Neural progenitor cell (in vitro differentiated cells): ENCODE results near the gene AKAP6. TPM values are rescaled to one million over a fixed set of nuclear protein-coding genes. Genes with fewer than 3 reads are reported as not detected.

Experiments
- DNase-seq: peaks from one replicate; pipeline ENCODE4 v3.0.0-alpha.2; 2016; ENCODE audit warnings: low spot score
- H2AFZ ChIP-seq: fragments of 200-600 bp; sonication (generic); replicated peaks from 2 replicates; pipeline ENCODE4 v1.6.1; 2016; ENCODE audit warnings: antibody characterized with exemption
- H3F3A ChIP-seq: fragments of 200-600 bp; sonication (generic); 2 replicates; pipeline ENCODE4 v1.6.1; 2016; ENCODE audit warnings: antibody characterized with exemption, low read depth
- H3K27ac ChIP-seq: fragments of 200-600 bp; sonication (generic); 2 replicates; pipeline ENCODE4 v1.5.1; 2016; ENCODE audit warnings: mild to moderate bottlenecking
- H3K27me3 ChIP-seq: fragments of 200-600 bp; sonication (generic); 2 replicates; pipeline ENCODE4 v1.6.1; 2016; ENCODE audit warnings: mild to moderate bottlenecking, moderate library complexity
- H3K36me3 ChIP-seq: fragments of 200-600 bp; sonication (generic); 2 replicates; pipeline ENCODE4 v1.5.1; 2016
- H3K4me1 ChIP-seq: fragments of 200-600 bp; sonication (generic); 2 replicates; pipeline ENCODE4 v1.6.1; 2016; ENCODE audit warnings: mixed run types
- H3K4me2 ChIP-seq: fragments of 200-600 bp; sonication (generic); 2 replicates; pipeline ENCODE4 v1.6.1; 2016
- H3K4me3 ChIP-seq: fragments of 200-600 bp; sonication (generic); 2 replicates; pipeline ENCODE4 v1.5.1; 2016
- H3K79me2 ChIP-seq: fragments of 200-600 bp; sonication (generic); 2 replicates; pipeline ENCODE4 v1.6.1; 2016; ENCODE audit warnings: low read depth
- H3K9ac ChIP-seq: fragments of 200-600 bp; sonication (generic); 2 replicates; pipeline ENCODE4 v1.6.1; 2016
- H3K9me3 ChIP-seq: fragments of 200-600 bp; sonication (generic); 2 replicates; pipeline ENCODE4 v1.5.1; 2016; ENCODE audit warnings: low read depth
- H4K20me1 ChIP-seq: fragments of 200-600 bp; sonication (generic); 2 replicates; pipeline ENCODE4 v1.6.1; 2016; ENCODE audit warnings: low read depth
- H3K27ac Mint-ChIP-seq: 3 replicates; pipeline ENCODE4 v1.8.0; 2021; ENCODE audit warnings: mixed read lengths
- H3K27me3 Mint-ChIP-seq: 2 replicates; pipeline ENCODE4 v1.8.0; 2022; ENCODE audit warnings: low read depth, mild to moderate bottlenecking, inconsistent platforms, moderate library complexity, mixed read lengths; ENCODE audit not compliant: insufficient read depth
- H3K36me3 Mint-ChIP-seq: 3 replicates; pipeline ENCODE4 v1.8.0; 2021; ENCODE audit warnings: mixed read lengths
- H3K4me1 Mint-ChIP-seq: 3 replicates; pipeline ENCODE4 v1.8.0; 2021; ENCODE audit warnings: mixed read lengths
- H3K4me3 Mint-ChIP-seq: 3 replicates; pipeline ENCODE4 v1.8.0; 2021; ENCODE audit warnings: mild to moderate bottlenecking, moderate library complexity, mixed read lengths
- H3K9me3 Mint-ChIP-seq: 3 replicates; pipeline ENCODE4 v1.8.0; 2020; ENCODE audit warnings: mixed read lengths
- CTCF ChIP-seq: fragments of 200-600 bp; sonication (generic); IDR thresholded peaks from 2 replicates; pipeline ENCODE4 v1.5.1; 2017; ENCODE audit warnings: antibody characterized with exemption, mild to moderate bottlenecking
- EZH2 ChIP-seq: fragments of 200-600 bp; sonication (generic); IDR thresholded peaks from 2 replicates; pipeline ENCODE4 v1.6.1; 2017; ENCODE audit warnings: antibody characterized with exemption, mild to moderate bottlenecking, moderate library complexity
- EZH2phosphoT487 ChIP-seq: fragments of 200-600 bp; sonication (generic); IDR thresholded peaks from 2 replicates; pipeline ENCODE4 v1.6.1; 2017; ENCODE audit warnings: antibody characterized with exemption
- total RNA-seq: library from RNA; depleted of rRNA; stranded (reverse); fragments of >200 nt; gene quantifications from 2 replicates; pipeline ENCODE4 v1.2.3, GENCODE V29; 2015; ENCODE audit warnings: low replicate concordance

The AKAP6 gene
- total RNA-seq, 1 donor from 2014 or later: 3.7 TPM

GRCh38 chr14:32336702-32337101, 7.6 kb downstream of the AKAP6 start:
- Mint-ChIP-seq H3K36me3 (no peaks in the 10 kb centered on the region), H3K9me3 (no peaks in the 10 kb centered on the region), H3K27ac (no peak overlapping the region), H3K27me3 (no peaks in the 10 kb centered on the region), H3K4me1 (peaks cover 13% of the 10 kb centered on the region), H3K4me3 (no peak overlapping the region)
- Histone ChIP-seq H3K4me1 (peaks cover 28% of the 10 kb centered on the region), H3K9ac (no peak overlapping the region), H2AFZ (peak overlapping the region; percentile 47), H3K36me3 (no peaks in the 10 kb centered on the region), H3K9me3 (no peaks in the 10 kb centered on the region), H3K79me2 (no peaks in the 10 kb centered on the region), H3F3A (peaks cover 1% of the 10 kb centered on the region), H3K27ac (no peak overlapping the region), H3K27me3 (no peaks in the 10 kb centered on the region), H3K4me3 (no peak overlapping the region), H4K20me1 (no peaks in the 10 kb centered on the region), H3K4me2 (no peak overlapping the region)
- no peak for TF ChIP-seq EZH2phosphoT487
- TF ChIP-seq CTCF: no peak
- TF ChIP-seq EZH2: no peak
- DNase-seq: no peak

DNA sequence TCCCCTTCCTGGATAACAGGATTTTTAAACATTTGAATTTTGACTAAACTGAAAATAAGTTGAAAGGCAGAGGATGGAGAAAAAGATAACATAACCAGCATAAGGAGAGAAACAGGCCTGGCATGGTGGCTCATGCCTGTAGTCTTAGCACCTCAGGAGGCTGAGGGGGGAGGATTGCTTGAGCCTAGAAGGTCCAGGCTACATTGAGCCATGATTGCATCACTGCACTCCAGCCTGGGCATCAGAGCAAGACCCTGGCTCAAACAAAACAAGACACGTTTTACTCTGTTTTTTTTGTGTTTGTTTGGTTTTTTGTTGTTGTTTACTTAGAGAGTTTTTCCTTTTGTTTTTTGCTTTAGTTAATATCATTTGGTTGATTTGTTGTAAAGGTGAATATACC, 8.7 kb downstream of the AKAP6 start:
- no peaks in the 10 kb centered on the region for H3K9me3 Mint-ChIP-seq
- Histone ChIP-seq H3K4me2 (no peak overlapping the region), H4K20me1 (no peaks in the 10 kb centered on the region), H3K4me3 (no peak overlapping the region), H3K27me3 (no peaks in the 10 kb centered on the region), H3K27ac (no peak overlapping the region), H3F3A (no peaks in the 10 kb centered on the region), H2AFZ (no peak overlapping the region), H3K9me3 (no peaks in the 10 kb centered on the region), H3K9ac (no peak overlapping the region), H3K36me3 (no peaks in the 10 kb centered on the region), H3K4me1 (peaks cover 24% of the 10 kb centered on the region), H3K79me2 (no peaks in the 10 kb centered on the region)
- H3K4me3 Mint-ChIP-seq: no peak overlapping the region
- TF ChIP-seq EZH2 (no peak), EZH2phosphoT487 (no peak), CTCF (no peak)
- H3K36me3 Mint-ChIP-seq: no peaks in the 10 kb centered on the region
- DNase-seq: no peak
- H3K4me1 Mint-ChIP-seq: peaks cover 10% of the 10 kb centered on the region
- no peaks in the 10 kb centered on the region for H3K27me3 Mint-ChIP-seq
- no peak overlapping the region for H3K27ac Mint-ChIP-seq

DNA sequence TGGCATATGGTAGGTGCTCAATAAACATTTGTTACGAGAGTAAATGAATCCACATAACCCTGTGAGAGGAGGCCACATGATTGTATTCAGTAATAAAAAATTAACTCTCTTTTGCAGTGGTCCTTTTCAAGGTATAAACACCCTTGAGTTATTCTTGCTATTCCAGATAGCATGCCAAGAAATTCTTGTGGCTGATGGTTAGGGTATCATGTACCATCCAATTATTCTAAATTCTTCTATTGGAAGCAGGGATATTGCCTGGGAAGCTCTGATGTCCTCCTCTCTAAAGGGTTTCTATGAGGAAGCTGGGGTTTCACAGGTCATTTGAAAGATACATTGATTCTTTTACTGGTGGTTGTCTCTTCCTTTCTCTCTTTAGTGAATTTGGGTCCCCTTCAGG, 10.1 kb downstream of the AKAP6 start:
- Histone ChIP-seq H3K79me2 (no peaks in the 10 kb centered on the region), H3K4me2 (no peak overlapping the region), H2AFZ (no peak overlapping the region), H4K20me1 (no peaks in the 10 kb centered on the region), H3K4me1 (peaks cover 23% of the 10 kb centered on the region), H3K9ac (no peak overlapping the region), H3K4me3 (no peak overlapping the region), H3K9me3 (no peaks in the 10 kb centered on the region), H3K36me3 (no peaks in the 10 kb centered on the region), H3K27me3 (no peaks in the 10 kb centered on the region), H3K27ac (no peak overlapping the region), H3F3A (no peaks in the 10 kb centered on the region)
- no peaks in the 10 kb centered on the region for H3K27me3 Mint-ChIP-seq
- no peak for DNase-seq
- H3K36me3 Mint-ChIP-seq: no peaks in the 10 kb centered on the region
- H3K4me1 Mint-ChIP-seq: peaks cover 17% of the 10 kb centered on the region
- H3K27ac Mint-ChIP-seq: no peak overlapping the region
- TF ChIP-seq EZH2phosphoT487 (no peak), EZH2 (no peak), CTCF (no peak)
- no peak overlapping the region for H3K4me3 Mint-ChIP-seq
- H3K9me3 Mint-ChIP-seq: peaks cover 2% of the 10 kb centered on the region
